VCaP (cell line): ENCODE data around the gene CACNA1A.

Source experiments
- H3K27ac ChIP-seq: fragments of 450-650 bp; 2 replicates; pipeline ENCODE4 v1.5.1; 2017
- CTCF ChIP-seq: fragments of 450-650 bp; conservative IDR thresholded peaks from 2 replicates; pipeline ENCODE4 v1.5.1; 2017; ENCODE audit warnings: mild to moderate bottlenecking, moderate library complexity

Gene CACNA1A

DNA sequence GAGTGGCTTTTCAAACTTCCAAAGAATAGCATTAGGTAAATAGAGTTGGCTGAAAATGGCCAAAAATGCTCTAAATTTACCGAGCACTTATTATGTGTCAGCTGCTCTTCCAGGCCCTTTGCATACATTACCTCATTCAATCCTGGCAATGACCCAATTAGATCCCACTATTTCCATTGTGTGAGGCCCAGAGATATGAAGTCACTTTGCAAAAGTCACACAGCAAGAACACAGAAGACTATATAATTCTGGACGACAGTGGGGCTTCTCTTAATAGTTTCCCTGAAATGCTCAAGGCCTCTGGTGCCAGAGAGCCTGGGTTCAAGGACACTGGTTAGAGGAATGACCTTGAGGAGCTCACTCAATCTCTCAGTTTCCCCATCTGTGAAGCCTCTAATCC is 209.3 kb downstream of the CACNA1A start:
- TF ChIP-seq CTCF = no peak
- H3K27ac ChIP-seq = no peak overlapping the region

GRCh38 chr19:13294812-13295567 is 211.3 kb downstream of the CACNA1A start:
- H3K27ac ChIP-seq = no peak overlapping the region
- TF ChIP-seq CTCF = no peak

DNA sequence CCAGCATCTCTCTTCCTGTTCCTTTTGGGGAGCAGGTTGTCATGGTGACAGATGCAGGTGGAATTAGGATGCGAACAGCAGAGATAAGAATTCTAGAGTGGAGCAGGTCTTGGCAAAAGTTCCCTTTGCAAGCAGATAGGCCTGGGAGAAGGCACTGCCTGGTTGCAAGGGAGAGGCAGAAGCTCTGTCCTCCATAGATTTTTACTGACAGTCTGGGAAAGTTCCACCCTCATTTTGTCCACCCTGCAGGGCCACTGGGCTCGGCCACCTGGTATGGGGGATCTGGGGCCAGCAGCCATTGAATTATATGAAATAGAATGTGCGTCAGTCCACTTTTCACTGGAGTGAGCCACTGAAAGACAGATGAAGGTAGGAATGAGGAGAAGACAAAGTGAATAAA is 214.4 kb downstream of the CACNA1A start:
- no peak overlapping the region for H3K27ac ChIP-seq
- no peak for TF ChIP-seq CTCF

DNA sequence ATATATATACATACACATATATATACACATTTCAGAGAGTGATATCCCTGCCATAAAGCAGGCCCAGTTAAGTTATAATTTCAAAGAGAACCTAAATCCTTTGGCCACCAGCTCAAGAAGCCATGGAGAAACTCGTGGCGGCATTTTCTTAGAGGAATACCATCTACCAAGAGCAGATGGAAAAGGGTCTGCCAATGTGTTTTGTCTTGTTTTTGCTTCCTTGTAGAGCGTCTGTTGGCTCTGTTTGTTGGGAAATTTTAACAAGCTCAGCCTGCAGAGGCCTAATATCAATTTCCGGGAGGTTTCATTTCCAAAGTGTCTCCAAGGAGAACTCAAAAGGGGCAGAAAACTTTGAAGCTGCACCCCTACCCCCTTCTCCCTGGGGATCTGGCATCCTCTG is 215.5 kb downstream of the CACNA1A start:
- no peak for TF ChIP-seq CTCF
- no peak overlapping the region for H3K27ac ChIP-seq

GRCh38 chr19:13289295-13289694 is 217.0 kb downstream of the CACNA1A start:
- H3K27ac ChIP-seq = no peak overlapping the region
- TF ChIP-seq CTCF = no peak

GRCh38 chr19:13286195-13286985 is 219.9 kb downstream of the CACNA1A start:
- no peak for TF ChIP-seq CTCF
- H3K27ac ChIP-seq = no peak overlapping the region
